HepG2 (cell line): Measurements from ENCODE around the gene CLIC1. TPM values are rescaled to one million over a fixed set of nuclear protein-coding genes. Genes with fewer than 3 reads are reported as not detected.

Experiments used
- CENPX ChIP-seq: sonication (generic); formaldehyde crosslinking; IDR thresholded peaks from 2 replicates; pipeline ENCODE4 v1.9.0; 2021; ENCODE audit warnings: mild to moderate bottlenecking, missing genetic modification reagents, moderate library complexity
- FLYWCH1 ChIP-seq: sonication (generic); formaldehyde crosslinking; IDR thresholded peaks from 2 replicates; pipeline ENCODE4 v1.8.1; 2023; ENCODE audit warnings: mild to moderate bottlenecking, missing genetic modification reagents
- GATAD2A ChIP-seq: IDR thresholded peaks from 2 replicates; pipeline ENCODE4 v1.6.1; 2016
- KAT8 ChIP-seq: IDR thresholded peaks from 2 replicates; pipeline ENCODE4 v1.6.1; 2016; ENCODE audit warnings: missing genetic modification reagents, missing compliant biosample characterization
- MAFG ChIP-seq: sonication (generic); formaldehyde crosslinking; IDR thresholded peaks from 2 replicates; pipeline ENCODE4 v1.5.1; 2020; ENCODE audit warnings: mild to moderate bottlenecking, missing genetic modification reagents
- RXRB ChIP-seq: IDR thresholded peaks from 2 replicates; pipeline ENCODE4 v1.6.1; 2016; ENCODE audit warnings: borderline replicate concordance, missing genetic modification reagents, missing compliant biosample characterization
- SAFB2 ChIP-seq: sonication (generic); formaldehyde crosslinking; IDR thresholded peaks from 2 replicates; pipeline ENCODE4 v1.5.1; 2020; ENCODE audit warnings: missing genetic modification reagents, low read depth, mild to moderate bottlenecking, borderline replicate concordance
- SAP130 ChIP-seq: IDR thresholded peaks from 2 replicates; pipeline ENCODE4 v1.6.1; 2016; ENCODE audit warnings: low read depth
- SCMH1 ChIP-seq: sonication (generic); formaldehyde crosslinking; IDR thresholded peaks from 2 replicates; pipeline ENCODE4 v1.9.0; 2021; ENCODE audit warnings: missing genetic modification reagents, mild to moderate bottlenecking, borderline replicate concordance
- SP4 ChIP-seq: sonication (generic); formaldehyde crosslinking; IDR thresholded peaks from 2 replicates; pipeline ENCODE4 v1.8.1; 2023; ENCODE audit warnings: mild to moderate bottlenecking, missing genetic modification reagents
- SRSF9 ChIP-seq: fragments of 200-400 bp; formaldehyde crosslinking; IDR thresholded peaks from 2 replicates; pipeline ENCODE4 v1.6.1; 2018; ENCODE audit warnings: borderline replicate concordance, mild to moderate bottlenecking, low read depth, low read length; ENCODE audit not compliant: insufficient read depth, poor library complexity, severe bottlenecking
- XRCC5 ChIP-seq: fragments of 200-400 bp; formaldehyde crosslinking; optimal IDR thresholded peaks from 2 replicates; pipeline ENCODE3; 2017; ENCODE audit warnings: mild to moderate bottlenecking, low read length
- ZKSCAN8 ChIP-seq: IDR thresholded peaks from 2 replicates; pipeline ENCODE4 v1.6.1; 2016; ENCODE audit warnings: borderline replicate concordance, missing genetic modification reagents, missing compliant biosample characterization
- ZNF367 ChIP-seq: sonication (generic); formaldehyde crosslinking; IDR thresholded peaks from 2 replicates; pipeline ENCODE4 v1.4.0; 2020; ENCODE audit warnings: missing genetic modification reagents, borderline replicate concordance
- ZNF382 ChIP-seq: sonication (generic); formaldehyde crosslinking; IDR thresholded peaks from 2 replicates; pipeline ENCODE4 v1.5.0; 2020; ENCODE audit warnings: missing genetic modification reagents, mild to moderate bottlenecking, borderline replicate concordance
- ZNF563 ChIP-seq: sonication (generic); formaldehyde crosslinking; IDR thresholded peaks from 2 replicates; pipeline ENCODE4 v1.8.0; 2022; ENCODE audit warnings: mild to moderate bottlenecking, moderate library complexity, missing genetic modification reagents
- ZNF761 ChIP-seq: sonication (generic); formaldehyde crosslinking; conservative IDR thresholded peaks from 2 replicates; pipeline ENCODE4 v1.4.0; 2020; ENCODE audit warnings: mild to moderate bottlenecking, missing genetic modification reagents
- ZNF773 ChIP-seq: sonication (generic); formaldehyde crosslinking; IDR thresholded peaks from 2 replicates; pipeline ENCODE4 v1.4.0; 2020; ENCODE audit warnings: missing genetic modification reagents, borderline replicate concordance
- ZSCAN22 ChIP-seq: sonication (generic); formaldehyde crosslinking; IDR thresholded peaks from 2 replicates; pipeline ENCODE4 v1.4.0; 2020; ENCODE audit warnings: mild to moderate bottlenecking, missing genetic modification reagents
- polyA plus RNA-seq, 8 experiments: library from polyadenylated mRNA; depleted of rRNA in 3 of 8; stranded (reverse) in 7 of 8; unstranded in 1 of 8; fragments of >200 nt; fragmentation: Illumina TruSeq in 4 of 8; extraction: Trizol in 4 of 8; gene quantifications; 2 replicates each; pipeline versions ENCODE4 v1.2.1 to v1.2.3, GENCODE V29; 2011 to 2016; ENCODE audit warnings: low read depth in 4 of 8, missing spikeins in 1 of 8, mixed read lengths in 1 of 8; ENCODE audit not compliant: insufficient read depth in 1 of 8
- total RNA-seq, 5 experiments: library from RNA; depleted of rRNA; stranded (reverse); fragments of >200 nt; fragmentation: Illumina TruSeq; extraction: Trizol; gene quantifications; 2 replicates each; pipeline ENCODE4 v1.2.3, GENCODE V29; 2016; ENCODE audit warnings: low read depth in 1 of 5
- TF ChIP-seq, protein P1 (sequence below): sonication (generic); formaldehyde crosslinking; IDR thresholded peaks from 2 replicates; pipeline ENCODE4 v1.4.0; 2020; ENCODE audit warnings: missing genetic modification reagents
- TF ChIP-seq, protein P2 (sequence below): sonication (generic); formaldehyde crosslinking; IDR thresholded peaks from 2 replicates; pipeline ENCODE4 v1.5.0; 2020; ENCODE audit warnings: mild to moderate bottlenecking, missing genetic modification reagents, borderline replicate concordance
- TF ChIP-seq, protein P3 (sequence below): sonication (generic); formaldehyde crosslinking; IDR thresholded peaks from 2 replicates; pipeline ENCODE4 v1.4.0; 2020; ENCODE audit warnings: mild to moderate bottlenecking, missing genetic modification reagents
- TF ChIP-seq, protein P4 (sequence below): sonication (generic); formaldehyde crosslinking; IDR thresholded peaks from 2 replicates; pipeline ENCODE4 v1.8.1; 2023; ENCODE audit warnings: mild to moderate bottlenecking, missing genetic modification reagents, borderline replicate concordance
- TF ChIP-seq, protein P5 (sequence below), 2 experiments: fragments of 450-650 bp in 1 of 2; sonication (generic) in 1 of 2; formaldehyde crosslinking; IDR thresholded peaks; 2 replicates each; pipeline versions ENCODE4 v1.5.0 to v1.8.0; 2020 to 2022; ENCODE audit warnings: mild to moderate bottlenecking in 1 of 2, missing genetic modification reagents in 1 of 2

The CLIC1 gene
- total and polyA plus RNA-seq, 2 of the 13 experiments (the other 11 are each of a cell fraction or from before 2014, with no cell fraction given), result 602 to 891 TPM

DNA sequence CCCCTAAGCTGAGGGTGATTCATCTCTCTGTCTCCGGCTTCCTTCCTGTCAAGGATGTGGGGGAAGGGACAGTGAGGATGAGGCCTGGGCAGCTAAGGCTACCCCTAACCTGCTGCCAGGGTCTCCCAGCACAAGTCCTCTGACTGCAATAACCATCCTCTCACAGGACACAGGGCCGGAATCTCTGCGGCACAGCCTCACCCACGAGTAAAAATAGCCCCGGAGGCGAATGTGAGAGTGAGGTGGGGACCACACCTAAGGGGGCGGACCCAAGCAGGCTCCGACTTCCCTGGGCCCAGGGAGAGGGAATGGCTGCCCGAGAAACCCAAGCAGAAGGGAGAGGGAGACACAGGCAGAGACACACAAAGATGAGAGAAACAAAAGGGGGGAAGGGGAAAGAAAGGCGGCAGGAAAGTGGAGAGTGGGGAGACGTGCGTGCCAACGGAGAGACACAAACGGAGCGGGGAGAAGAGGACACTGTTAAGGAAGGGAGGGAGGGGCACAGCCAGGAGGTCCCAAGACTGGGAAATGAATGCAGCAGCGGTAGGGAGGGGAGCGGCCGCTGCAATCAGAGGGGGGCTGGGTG lies 1.4 kb downstream of the CLIC1 start (continued):
- TF ChIP-seq SAFB2 (CRISPR knock-in tag) (no peak), ZNF773 (CRISPR knock-in tag) (no peak), SAP130 (CRISPR knock-in tag) (peak; percentile 87), MAFG (CRISPR knock-in tag) (no peak), ZKSCAN8 (CRISPR knock-in tag) (no peak; the same call in 1 of the 2 replicates), FLYWCH1 (CRISPR knock-in tag) (no peak), ZNF367 (CRISPR knock-in tag) (no peak), ZSCAN22 (CRISPR knock-in tag) (no peak), ZNF761 (CRISPR knock-in tag) (no peak), RXRB (CRISPR knock-in tag) (peak; percentile 23), SP4 (0 out of 2 replicates have a peak, but pooled peaks have one; percentile 43), CENPX (no peak), SCMH1 (CRISPR knock-in tag) (no peak), ZNF382 (CRISPR knock-in tag) (no peak), ZNF563 (CRISPR knock-in tag) (no peak; the same call in 1 of the 2 replicates), XRCC5 (no peak), GATAD2A (peak; percentile 40), SRSF9 (no peak), KAT8 (CRISPR knock-in tag) (no peak)
- TF ChIP-seq, protein P1, sequence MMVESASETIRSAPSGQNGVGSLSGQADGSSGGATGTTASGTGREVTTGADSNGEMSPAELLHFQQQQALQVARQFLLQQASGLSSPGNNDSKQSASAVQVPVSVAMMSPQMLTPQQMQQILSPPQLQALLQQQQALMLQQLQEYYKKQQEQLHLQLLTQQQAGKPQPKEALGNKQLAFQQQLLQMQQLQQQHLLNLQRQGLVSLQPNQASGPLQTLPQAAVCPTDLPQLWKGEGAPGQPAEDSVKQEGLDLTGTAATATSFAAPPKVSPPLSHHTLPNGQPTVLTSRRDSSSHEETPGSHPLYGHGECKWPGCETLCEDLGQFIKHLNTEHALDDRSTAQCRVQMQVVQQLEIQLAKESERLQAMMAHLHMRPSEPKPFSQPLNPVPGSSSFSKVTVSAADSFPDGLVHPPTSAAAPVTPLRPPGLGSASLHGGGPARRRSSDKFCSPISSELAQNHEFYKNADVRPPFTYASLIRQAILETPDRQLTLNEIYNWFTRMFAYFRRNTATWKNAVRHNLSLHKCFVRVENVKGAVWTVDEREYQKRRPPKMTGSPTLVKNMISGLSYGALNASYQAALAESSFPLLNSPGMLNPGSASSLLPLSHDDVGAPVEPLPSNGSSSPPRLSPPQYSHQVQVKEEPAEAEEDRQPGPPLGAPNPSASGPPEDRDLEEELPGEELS (CRISPR knock-in tag), result 0 out of 2 replicates have a peak, but pooled peaks have one; percentile 7
- TF ChIP-seq, protein P2, sequence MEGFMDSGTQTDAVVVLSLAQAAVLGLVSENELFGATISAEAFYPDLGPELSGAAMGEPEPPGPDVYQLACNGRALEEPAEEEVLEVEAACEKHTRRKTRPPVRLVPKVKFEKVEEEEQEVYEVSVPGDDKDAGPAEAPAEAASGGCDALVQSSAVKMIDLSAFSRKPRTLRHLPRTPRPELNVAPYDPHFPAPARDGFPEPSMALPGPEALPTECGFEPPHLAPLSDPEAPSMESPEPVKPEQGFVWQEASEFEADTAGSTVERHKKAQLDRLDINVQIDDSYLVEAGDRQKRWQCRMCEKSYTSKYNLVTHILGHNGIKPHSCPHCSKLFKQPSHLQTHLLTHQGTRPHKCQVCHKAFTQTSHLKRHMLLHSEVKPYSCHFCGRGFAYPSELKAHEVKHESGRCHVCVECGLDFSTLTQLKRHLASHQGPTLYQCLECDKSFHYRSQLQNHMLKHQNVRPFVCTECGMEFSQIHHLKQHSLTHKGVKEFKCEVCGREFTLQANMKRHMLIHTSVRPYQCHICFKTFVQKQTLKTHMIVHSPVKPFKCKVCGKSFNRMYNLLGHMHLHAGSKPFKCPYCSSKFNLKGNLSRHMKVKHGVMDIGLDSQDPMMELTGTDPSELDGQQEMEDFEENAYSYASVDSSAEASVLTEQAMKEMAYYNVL (CRISPR knock-in tag), result no peak
- TF ChIP-seq, protein P3, sequence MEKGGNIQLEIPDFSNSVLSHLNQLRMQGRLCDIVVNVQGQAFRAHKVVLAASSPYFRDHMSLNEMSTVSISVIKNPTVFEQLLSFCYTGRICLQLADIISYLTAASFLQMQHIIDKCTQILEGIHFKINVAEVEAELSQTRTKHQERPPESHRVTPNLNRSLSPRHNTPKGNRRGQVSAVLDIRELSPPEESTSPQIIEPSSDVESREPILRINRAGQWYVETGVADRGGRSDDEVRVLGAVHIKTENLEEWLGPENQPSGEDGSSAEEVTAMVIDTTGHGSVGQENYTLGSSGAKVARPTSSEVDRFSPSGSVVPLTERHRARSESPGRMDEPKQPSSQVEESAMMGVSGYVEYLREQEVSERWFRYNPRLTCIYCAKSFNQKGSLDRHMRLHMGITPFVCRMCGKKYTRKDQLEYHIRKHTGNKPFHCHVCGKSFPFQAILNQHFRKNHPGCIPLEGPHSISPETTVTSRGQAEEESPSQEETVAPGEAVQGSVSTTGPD (CRISPR knock-in tag), result no peak
- TF ChIP-seq, protein P4, sequence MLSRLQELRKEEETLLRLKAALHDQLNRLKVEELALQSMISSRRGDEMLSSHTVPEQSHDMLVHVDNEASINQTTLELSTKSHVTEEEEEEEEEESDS, result no peak
- TF ChIP-seq, protein P5, sequence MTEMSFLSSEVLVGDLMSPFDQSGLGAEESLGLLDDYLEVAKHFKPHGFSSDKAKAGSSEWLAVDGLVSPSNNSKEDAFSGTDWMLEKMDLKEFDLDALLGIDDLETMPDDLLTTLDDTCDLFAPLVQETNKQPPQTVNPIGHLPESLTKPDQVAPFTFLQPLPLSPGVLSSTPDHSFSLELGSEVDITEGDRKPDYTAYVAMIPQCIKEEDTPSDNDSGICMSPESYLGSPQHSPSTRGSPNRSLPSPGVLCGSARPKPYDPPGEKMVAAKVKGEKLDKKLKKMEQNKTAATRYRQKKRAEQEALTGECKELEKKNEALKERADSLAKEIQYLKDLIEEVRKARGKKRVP (CRISPR knock-in tag; IDR thresholded peaks at IDR 0.05), result no peak; a peak in 1 of 4 replicates
